ENCODE data around the gene SMAD7.

The SMAD7 gene

GRCh38 chr18:48988508-48989303, 37.9 kb upstream of the SMAD7 start:
- H3K4me3 ChIP-seq, result no peak overlapping the region
- no peak overlapping the region for H3K27ac ChIP-seq

- no peak overlapping the region for H3K4me3 ChIP-seq
- H3K27ac ChIP-seq, result no peak overlapping the region
These were observed 37.1 kb upstream of the SMAD7 start for GRCh38 chr18:48987821-48988220.

DNA sequence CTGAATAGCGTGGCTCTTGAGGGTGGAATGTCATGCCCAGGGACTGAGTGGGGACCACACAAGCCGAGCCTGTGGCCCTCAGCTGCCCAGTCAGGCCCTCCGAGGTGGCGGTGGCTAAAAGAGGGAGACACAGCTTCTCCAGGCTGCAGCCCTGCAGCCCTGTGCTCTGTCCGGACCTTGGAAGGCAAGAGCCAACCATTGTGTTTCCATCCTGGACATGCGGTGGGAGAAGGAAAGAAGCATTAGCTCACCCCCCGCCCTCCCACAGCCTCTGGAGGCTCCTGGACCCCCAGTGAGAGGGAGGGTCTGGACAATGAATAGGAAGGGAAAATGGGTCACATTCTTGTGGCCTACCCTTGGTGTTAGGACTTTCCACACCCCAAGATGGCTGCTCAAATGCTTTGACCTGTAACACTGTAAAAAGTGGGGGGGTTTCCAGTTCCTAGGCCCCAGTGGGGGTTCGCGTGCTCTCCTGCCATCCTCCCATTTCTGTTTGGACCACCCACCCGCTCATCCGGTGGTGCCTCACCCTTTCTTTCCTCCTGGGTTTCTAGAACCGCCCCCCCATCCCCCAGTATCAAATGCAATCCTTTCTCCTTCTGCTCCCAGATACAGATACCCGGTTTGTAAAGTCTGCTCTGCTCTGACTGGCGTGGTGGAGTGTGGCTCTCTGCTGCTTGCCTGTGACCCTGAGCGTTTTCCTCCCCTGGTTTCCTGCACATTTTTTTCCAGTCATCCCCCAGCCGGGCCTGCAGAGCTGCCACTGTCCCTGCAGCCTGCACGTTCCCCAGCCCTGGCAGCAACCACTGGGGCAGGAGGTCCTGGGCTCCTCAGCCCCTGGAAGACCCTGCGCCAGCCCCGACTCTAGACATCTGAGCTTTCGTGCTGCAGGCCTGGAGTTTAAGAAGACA, 36.3 kb upstream of the SMAD7 start:
- H3K4me3 ChIP-seq, result no peak overlapping the region
- no peak overlapping the region for H3K27ac ChIP-seq

DNA sequence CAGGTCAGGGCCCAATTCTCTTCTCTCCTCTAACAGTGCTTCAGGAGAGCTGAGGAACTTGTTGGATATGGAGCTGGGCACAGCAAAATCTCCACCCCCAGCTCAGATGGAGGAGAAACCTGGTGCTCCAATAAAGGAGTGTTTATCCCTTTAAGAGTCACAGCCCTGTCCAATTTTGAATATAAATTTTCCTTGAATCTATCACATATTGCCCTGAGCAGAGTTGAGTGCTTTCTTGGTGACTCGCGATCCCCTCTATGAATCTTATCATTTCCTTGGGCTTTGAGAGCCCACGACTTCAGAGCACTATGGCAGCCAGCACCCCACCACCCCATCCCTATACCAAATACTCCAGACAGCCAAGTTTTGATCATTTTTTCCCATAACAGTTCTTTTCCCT, 34.4 kb upstream of the SMAD7 start:
- Histone ChIP-seq H3K4me3 (no peak overlapping the region), H3K27ac (no peak overlapping the region)

- Histone ChIP-seq H3K4me3 (no peak overlapping the region), H3K27ac (no peak overlapping the region)
These were observed 33.1 kb upstream of the SMAD7 start for GRCh38 chr18:48983793-48984437.

DNA sequence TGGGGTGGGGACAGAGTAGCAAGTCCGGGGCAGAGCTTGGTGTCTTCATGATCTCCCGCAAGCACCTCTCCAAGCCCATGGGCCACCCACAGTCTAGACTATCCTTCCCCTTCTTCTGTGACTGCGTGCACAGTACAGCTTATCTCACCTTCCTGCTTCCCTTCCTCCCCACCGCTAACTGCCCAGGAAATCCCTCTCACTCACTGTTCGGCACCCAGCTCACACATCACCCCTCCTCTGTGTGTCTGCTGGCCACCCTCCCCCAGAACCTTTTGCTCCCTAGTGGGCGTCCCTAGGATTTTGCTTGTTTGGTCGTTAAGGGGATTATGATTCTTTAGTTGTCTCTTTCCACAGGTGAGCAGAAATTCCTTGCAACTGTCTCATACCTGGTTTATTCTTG, 31.5 kb upstream of the SMAD7 start:
- no peak overlapping the region for H3K27ac ChIP-seq
- H3K4me3 ChIP-seq, result no peak overlapping the region

DNA sequence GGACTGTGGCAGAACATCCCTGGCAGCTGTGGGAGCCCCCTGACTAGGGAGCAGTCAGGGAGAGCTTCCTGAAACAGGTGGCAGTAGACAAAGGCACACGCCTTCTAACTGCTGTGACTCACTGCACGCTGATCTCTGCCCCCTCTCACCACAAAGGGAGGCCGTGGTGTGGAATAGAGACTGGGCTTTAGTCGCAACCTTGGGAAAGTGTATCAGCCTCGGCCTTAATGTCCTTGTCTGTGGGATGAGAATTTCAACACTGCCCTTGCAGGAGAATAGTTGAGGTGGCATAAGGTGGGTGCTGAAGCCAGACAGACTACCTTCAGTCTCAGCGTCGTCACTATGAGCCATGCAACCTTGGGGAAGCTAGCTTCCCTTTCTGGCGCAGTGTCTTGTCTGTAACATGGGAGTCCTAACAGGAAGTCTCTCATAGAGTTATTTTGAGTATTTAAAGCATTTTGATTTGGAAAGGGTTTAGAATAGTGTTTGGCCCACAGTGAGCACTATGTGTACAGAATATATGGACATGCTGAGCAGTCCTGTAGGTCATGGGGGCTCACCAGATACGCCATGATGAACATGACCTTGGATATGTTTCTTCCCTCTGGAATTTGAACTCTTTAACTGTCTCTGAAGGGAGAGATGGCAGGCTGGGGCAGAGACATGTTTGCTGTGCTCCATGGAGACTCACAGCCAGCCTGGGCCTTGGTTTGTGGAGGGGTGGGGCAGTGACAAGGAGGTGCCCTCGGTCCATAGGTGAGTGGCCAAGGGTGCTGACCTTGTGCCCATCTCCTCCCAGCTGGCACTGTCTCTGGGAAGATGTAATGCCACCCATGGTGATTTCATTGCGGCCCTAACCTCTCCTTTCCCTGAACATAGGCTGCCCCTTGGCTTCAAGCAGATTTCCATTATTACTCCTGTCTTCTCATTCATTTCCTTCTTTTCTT, 29.5 kb upstream of the SMAD7 start:
- H3K4me3 ChIP-seq, result no peak overlapping the region
- H3K27ac ChIP-seq, result no peak overlapping the region

DNA sequence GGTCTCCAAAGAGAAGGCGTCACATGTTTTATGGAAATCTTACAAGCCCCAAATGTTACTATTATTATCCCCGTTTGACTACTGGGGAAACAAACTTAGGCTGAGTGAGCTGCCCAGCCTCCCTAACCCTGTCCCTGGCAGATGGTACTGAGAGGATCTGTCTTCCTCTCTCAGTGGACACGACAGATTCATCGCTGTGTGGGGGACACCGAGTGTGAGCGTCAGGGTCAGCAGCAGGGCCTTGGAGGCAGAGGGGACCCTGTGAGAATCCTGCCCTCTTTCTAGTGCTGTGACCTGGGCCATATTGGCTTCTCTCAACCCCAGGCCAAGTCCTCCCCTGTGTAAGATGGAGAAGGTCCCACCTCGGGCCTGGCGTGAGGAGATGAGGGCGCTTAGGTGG, 27.1 kb upstream of the SMAD7 start:
- no peak overlapping the region for H3K4me3 ChIP-seq
- no peak overlapping the region for H3K27ac ChIP-seq

DNA sequence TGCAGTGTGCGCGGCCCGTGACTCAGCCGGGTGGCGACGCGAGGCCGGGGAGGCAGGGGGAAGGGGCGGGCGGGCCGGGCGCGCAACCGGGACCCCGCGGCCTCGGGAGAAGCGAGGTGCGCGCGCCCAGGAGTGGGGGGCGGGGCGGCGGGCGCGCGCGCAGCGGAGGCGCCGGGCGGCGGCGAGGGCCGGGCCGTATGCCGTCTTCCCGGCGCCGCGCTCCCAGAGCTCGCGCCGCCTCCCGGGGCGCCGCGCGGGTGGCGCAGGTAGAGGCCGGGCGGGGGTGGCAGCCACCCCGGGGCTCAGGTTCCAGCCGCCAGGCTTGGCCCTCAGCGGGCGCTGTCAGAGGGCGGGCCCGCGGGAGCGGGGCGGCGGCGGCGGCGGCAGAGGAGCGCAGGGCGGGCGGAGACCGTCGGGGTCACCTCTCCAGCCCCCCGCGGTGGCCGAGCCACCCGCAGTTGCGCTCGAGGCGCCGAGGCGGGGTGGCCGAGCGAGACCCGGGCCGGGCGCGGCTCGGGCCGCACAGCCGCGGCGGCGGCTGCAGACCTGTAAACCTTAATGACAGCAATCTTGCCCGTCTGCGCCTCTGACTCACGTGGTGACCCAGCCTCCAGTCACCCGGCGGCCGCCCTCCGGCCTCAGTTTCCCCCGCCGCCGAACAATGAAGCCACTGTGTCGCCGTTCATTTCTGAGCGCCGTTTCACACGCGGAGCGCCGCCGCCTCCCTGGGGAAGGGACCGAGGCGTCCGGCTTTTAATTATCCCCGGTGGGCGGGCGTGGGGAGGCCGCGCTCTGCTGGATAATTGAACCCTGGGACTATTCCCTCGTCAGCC, 25.3 kb upstream of the SMAD7 start:
- Histone ChIP-seq H3K27ac (peak overlapping the region; percentile 39 to 88 (median 83)), H3K4me3 (peak overlapping the region; percentile 43 to 67 (median 50))

GRCh38 chr18:48975120-48975816, 24.5 kb upstream of the SMAD7 start:
- Histone ChIP-seq H3K4me3 (peak overlapping the region; percentile 43 to 67 (median 50)), H3K27ac (peak overlapping the region; percentile 23 to 88 (median 83))

GRCh38 chr18:48974304-48975119, 23.7 kb upstream of the SMAD7 start:
- H3K27ac ChIP-seq, result peak overlapping the region in 15 of 21 experiments; percentile 11 to 88 (median 83)
- H3K4me3 ChIP-seq, result peak overlapping the region in 2 of 7 experiments; percentile 57 to 67

DNA sequence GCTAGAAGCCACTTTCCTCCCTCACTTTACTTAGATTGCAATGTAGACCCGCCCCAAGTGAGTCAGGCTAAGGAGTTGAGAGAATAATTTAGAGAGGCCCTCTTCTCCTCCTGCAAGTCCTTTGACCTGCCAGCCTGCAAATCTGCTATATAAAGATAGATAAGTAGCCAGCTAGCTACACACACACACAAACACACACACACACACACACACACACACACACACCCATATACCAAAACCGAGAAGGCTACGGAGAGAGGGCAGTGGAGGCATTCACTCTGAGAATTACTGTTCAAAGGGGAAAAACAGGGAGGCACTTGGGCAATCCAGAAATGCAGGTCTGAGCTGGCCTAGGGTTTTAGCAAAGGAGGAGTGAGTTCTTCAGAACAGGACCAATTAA, 23.0 kb upstream of the SMAD7 start:
- no peak overlapping the region for H3K4me3 ChIP-seq
- peak overlapping the region in 4 of 21 experiments; percentile 5 to 29 (median 8) for H3K27ac ChIP-seq

GRCh38 chr18:48968412-48969215, 17.8 kb upstream of the SMAD7 start:
- Histone ChIP-seq H3K4me3 (no peak overlapping the region), H3K27ac (no peak overlapping the region)

DNA sequence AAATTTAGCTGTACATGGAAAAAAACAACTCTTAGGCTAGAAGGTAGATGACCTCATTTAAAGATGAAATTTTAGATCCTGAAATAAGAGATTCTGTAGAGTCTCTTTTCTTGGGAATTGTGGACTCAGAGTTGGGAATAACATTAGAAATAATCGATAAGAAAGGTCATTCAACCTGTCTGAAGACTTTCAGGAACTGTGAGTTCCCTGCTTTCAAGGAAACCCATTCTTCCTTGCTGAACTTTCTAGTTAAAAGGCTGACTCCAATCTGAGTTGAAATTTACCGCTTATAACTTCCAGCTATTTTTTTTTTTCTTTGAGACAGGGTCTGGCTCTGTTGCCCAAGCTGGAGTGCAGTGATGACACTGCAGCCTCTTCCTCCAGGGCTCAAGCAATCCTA, 16.8 kb upstream of the SMAD7 start:
- Histone ChIP-seq H3K27ac (no peak overlapping the region), H3K4me3 (no peak overlapping the region)

DNA sequence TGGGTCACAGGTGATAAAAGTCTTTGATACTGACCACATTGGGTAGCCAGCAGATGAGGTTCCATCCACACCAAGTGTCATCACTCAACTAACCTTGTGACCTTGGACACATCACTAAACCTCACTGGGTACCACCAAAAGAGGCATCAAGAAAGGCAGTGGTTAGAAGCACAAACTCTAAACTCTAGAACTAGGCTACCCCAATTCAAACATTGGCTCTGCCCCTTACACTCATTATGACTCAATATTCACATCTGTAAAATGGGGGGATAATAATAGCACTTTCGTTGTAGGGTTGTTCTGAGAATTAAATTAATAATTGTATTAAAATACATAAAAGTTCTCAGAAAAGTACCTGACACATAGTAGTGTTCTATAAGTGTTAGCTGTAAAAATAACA, 15.8 kb upstream of the SMAD7 start:
- H3K4me3 ChIP-seq, result no peak overlapping the region
- no peak overlapping the region for H3K27ac ChIP-seq

All from skin epidermis (tissue), 12 donors.